COLO829 (cell line): Measurements from ENCODE around the gene MAST4.

ENCODE experiments used
- DNase-seq: peaks from one replicate; pipeline ENCODE4 v3.0.0; 2012; ENCODE audit warnings: low spot score

MAST4 gene

GRCh38 chr5:67190861-67191260 is 594.7 kb downstream of the MAST4 start:
- no peak for DNase-seq

- DNase-seq: no peak
Observed at GRCh38 chr5:67192719-67193438, 596.7 kb downstream of the MAST4 start.

GRCh38 chr5:67193439-67193807 is 597.2 kb downstream of the MAST4 start:
- no peak for DNase-seq

GRCh38 chr5:67194166-67194565 is 598.0 kb downstream of the MAST4 start:
- DNase-seq: no peak

- DNase-seq: no peak
Observed at GRCh38 chr5:67195406-67196275, 599.4 kb downstream of the MAST4 start.

GRCh38 chr5:67196537-67197059 is 600.4 kb downstream of the MAST4 start, which contains the start of gene CD180:
Gene CD180 (minus strand): TSS chr5:67196799. CDS start chr5:67196641, 158 bp downstream.
- no peak for DNase-seq

GRCh38 chr5:67197536-67197935 is 601.3 kb downstream of the MAST4 start:
- no peak for DNase-seq

- no peak for DNase-seq
Observed at GRCh38 chr5:67198917-67199316, 602.7 kb downstream of the MAST4 start.

GRCh38 chr5:67199859-67200258 is 603.7 kb downstream of the MAST4 start:
- no peak for DNase-seq

- DNase-seq: no peak
Observed at GRCh38 chr5:67200809-67201562, 604.8 kb downstream of the MAST4 start.

- DNase-seq: no peak
Observed at GRCh38 chr5:67201897-67202549, 605.8 kb downstream of the MAST4 start.

GRCh38 chr5:67202828-67203227 is 606.6 kb downstream of the MAST4 start:
- DNase-seq: no peak

GRCh38 chr5:67203701-67204074 is 607.5 kb downstream of the MAST4 start:
- DNase-seq: no peak

- DNase-seq: no peak
Observed at GRCh38 chr5:67204821-67205220, 608.6 kb downstream of the MAST4 start.

GRCh38 chr5:67205981-67206380 is 609.8 kb downstream of the MAST4 start:
- no peak for DNase-seq

GRCh38 chr5:67206461-67206860 is 610.3 kb downstream of the MAST4 start:
- no peak for DNase-seq

- DNase-seq: no peak
Observed at GRCh38 chr5:67206929-67207328, 610.7 kb downstream of the MAST4 start.

- DNase-seq: no peak
Observed at GRCh38 chr5:67208403-67208802, 612.2 kb downstream of the MAST4 start.

GRCh38 chr5:67209141-67209771 is 613.1 kb downstream of the MAST4 start:
- DNase-seq: peak; percentile 63

- DNase-seq: no peak
Observed at GRCh38 chr5:67211926-67212325, 615.7 kb downstream of the MAST4 start.

- DNase-seq: no peak
Observed at GRCh38 chr5:67214036-67214435, 617.8 kb downstream of the MAST4 start.
